Adipose tissue (tissue), 3 donors: ENCODE data around the gene FRAS1. TPM values are rescaled to one million over a fixed set of nuclear protein-coding genes. Genes with fewer than 3 reads are reported as not detected.
"Not testable (repeated sequence)": the region's sequence is repeated elsewhere in the genome, so short reads cannot be mapped to it uniquely, and the experiment has no call there.

Experiments
- H3K27ac ChIP-seq: one replicate; pipeline ENCODE4 v1.5.1; 2013; ENCODE audit warnings: low read depth, low read length
- WGBS, 3 donors: extraction: QIAGEN DNeasy Blood & Tissue Kit; methylation state at CpG; one replicate each; pipeline ENCODE4 v1.1.7; 2013; 5-methylcytosine and 5-hydroxymethylcytosine counted together
- polyA plus RNA-seq, 3 donors: library from polyadenylated mRNA; stranded (reverse); fragments of 200-250 nt; gene quantifications; one replicate each; pipeline ENCODE4 v1.2.3, GENCODE V29; 2013
- donor health status: healthy with polysubstance abuse.
- donor health status: Bipolar disorder and iron deficiency.
- donor health status: healthy.

The FRAS1 gene
- polyA plus RNA-seq, 3 donors: 0.34 to 2.3 (median 0.48) TPM

DNA sequence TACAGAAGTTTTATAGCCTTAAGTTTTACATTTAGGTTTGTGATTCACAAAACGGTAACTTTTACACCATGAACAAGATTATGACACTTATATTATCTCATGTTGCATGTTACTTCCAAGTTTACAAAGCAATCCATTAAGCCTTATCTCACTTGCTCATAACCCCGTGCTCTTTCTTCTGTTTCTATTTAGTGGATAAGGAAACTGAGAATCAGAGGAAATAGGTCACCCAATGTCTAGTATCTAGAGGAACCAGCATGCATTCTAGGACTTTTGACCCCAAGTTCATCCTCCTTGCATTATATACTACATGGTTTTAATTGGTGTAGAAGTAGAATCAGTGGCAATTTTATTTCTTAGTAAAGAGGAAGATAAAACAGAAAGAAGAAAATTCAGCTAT lies 427.5 kb downstream of the FRAS1 start:
- H3K27ac ChIP-seq: no peak overlapping the region
- WGBS, 3 donors: 12 to 29% (median 15%) methylated on average over 2 of the region's 2 CpGs

DNA sequence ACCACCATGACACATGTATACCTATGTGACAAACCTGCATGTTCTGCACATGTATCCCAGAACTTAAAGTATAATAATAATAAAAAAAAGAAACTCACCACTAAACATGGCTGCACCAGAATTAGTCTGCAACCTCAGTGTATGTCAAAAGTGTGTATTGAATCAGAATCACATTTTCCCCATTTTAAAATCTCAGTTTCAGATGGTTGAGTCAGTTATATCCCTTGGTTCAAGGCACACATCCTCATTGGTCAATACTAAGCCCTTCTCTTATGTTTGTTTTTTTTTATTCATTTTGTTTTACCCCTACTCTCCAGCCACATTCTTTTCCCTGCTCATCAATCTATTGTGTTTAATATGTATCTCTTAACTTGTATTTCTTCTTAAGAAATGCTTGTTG lies 436.6 kb downstream of the FRAS1 start:
- no peak overlapping the region for H3K27ac ChIP-seq

DNA sequence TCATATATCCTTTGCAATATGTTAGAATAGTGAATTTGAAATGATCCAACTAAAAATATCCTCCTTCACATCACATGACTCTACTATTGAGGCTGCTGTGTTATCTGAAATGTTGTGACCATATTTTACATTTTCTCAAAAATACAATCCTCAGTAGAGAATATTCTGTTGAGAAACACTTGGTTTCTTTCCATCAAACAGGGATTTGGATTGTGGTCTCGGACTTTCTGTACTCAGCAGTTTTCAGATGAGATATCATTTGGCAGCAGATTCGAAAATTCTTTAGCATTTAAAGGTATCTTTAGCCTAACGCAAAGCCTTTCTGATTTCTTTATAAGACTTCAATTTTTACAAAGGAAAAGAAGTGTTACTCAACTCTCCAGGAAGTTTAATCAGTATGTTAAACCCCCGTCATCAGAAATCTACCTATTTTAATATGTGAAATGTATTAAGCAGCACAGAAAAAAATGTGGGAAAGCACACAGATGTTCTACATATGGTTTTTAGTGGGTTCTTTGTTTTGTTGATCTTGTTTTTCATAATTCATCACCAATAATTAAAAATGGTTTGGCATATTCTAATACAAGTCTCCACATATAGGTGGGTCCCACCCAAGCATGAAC lies 439.0 kb downstream of the FRAS1 start:
- WGBS, 3 donors: 35 to 56% (median 54%) methylated on average over 4 of the region's 4 CpGs
- H3K27ac ChIP-seq: no peak overlapping the region

- H3K27ac ChIP-seq: not testable (repeated sequence)
- 69 to 78% (median 75%) methylated on average over 10 of the region's 10 CpGs for WGBS, 3 donors
Measured at GRCh38 chr4:78506260-78506659, 449.1 kb downstream of the FRAS1 start.

DNA sequence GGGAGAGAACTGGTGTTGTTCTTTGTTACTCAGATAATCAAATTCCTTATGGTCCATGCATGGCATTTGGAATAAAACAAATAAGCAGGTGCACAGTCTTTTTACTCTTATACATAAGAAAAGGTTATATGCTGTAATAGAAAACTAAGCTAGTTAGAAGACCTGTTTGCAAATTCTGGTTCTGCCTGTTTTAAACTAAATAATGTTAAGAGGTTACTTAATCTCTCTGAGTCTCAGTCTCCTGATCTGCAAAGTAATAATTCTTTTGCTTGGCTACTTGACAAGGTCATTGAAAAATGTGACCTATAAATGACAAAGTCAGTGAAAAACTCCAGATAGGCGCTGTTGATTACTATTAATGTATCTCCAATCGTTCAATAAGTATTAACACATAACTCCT lies 451.9 kb downstream of the FRAS1 start:
- 32 to 79% (median 73%) methylated on average over 2 of the region's 2 CpGs for WGBS, 3 donors
- no peak overlapping the region for H3K27ac ChIP-seq

DNA sequence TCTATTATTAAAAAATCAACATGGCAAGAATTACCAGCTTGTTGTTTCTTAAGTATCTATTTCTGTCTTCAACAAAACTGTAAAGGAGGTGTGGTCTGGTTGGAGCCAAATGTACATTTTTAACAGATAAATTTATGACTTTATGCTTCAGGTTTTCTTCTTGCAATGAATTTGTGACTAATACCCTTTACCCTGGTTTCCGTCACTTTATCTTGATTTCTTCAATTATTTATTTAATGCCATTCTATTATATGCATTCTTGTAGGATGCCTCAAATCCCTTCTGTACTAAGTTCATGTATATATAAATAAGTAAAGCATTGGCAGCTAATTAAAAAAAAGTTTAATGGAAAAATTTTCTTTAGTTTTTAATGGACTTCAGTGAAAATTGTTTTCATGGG lies 453.0 kb downstream of the FRAS1 start:
- H3K27ac ChIP-seq: no peak overlapping the region
- WGBS, 3 donors: 73 to 93% (median 89%) methylated on average over 1 of the region's 1 CpG

DNA sequence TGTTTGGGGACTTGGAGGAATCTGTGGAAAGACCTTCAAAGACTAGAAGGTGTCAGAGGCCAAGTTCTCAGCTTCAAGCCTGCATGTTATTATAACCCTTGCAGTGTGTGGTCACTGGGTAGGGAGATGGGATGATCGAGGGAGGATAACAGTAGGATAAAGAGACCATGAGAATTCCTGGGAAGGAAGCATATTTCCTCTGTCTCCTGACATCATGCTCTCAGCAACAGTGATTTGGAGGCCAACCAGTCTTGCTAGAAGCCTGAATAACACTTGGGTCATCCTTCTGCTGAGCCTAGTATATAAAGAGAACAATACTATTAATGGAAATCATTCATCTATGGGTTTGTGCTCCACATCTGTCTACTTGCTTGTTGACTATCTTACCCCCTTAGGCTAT lies 453.6 kb downstream of the FRAS1 start:
- H3K27ac ChIP-seq: no peak overlapping the region
- 39 to 83% (median 70%) methylated on average over 1 of the region's 1 CpG for WGBS, 3 donors

DNA sequence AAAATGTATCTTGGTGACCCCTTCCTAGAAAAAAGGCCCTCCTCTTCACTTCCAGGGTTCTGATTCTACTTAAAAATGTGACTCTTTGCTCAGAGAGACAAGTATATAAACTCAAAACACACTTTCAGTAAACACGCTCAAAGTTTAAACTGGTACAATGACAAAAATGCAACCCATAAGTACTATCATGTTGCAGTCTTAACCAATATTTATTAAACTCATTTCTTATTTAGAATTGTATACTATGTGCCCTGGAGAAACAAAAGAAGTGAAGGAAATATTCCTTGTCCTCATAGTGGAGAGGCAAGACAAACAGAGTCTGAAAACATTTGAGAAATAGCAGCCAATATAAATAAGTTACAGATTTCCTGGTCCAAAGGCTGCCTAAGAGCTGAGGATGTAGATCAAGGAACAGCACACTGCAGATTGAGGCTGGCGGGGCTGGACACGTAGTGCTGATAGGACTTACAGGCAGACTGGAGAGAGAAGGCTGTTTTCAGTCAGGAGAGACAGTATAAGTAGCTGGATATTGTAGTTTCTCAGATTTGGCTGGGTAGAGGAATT lies 455.3 kb downstream of the FRAS1 start:
- WGBS, 3 donors: 46 to 90% (median 86%) methylated on average over 3 of the region's 3 CpGs
- no peak overlapping the region for H3K27ac ChIP-seq

GRCh38 chr4:78513411-78513975 lies 456.4 kb downstream of the FRAS1 start:
- WGBS, 3 donors: 81 to 90% (median 89%) methylated on average over 3 of the region's 3 CpGs
- H3K27ac ChIP-seq: no peak overlapping the region

DNA sequence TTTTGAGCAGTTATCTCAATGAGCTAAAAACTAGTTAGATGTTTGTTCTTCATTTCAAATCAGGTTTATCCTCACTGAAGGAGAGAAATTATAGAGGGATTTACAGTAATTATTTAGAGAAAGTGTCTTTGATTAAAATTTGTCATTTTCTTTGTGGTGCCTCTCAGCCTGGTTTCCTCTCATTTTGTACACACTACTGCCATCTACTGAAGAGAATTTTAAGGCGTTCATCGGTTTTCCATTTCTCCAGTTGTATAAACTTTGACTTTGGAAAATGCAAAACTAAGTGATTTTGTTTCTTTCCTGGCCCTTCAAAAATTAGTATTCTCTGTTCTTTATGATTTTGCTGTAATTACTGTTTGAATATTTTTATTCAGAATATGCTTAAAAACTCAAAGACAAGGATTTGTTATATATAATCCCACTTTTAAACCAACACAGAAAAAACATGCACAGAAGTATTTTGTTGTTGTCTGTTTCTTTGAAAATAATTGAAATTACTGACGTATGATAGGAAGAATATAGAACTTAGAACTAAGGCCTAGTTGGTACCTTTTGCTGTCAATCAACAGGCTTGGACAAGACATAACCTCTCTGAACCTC lies 460.0 kb downstream of the FRAS1 start:
- H3K27ac ChIP-seq: no peak overlapping the region
- WGBS, 3 donors: 17 to 22% (median 22%) methylated on average over 3 of the region's 3 CpGs

DNA sequence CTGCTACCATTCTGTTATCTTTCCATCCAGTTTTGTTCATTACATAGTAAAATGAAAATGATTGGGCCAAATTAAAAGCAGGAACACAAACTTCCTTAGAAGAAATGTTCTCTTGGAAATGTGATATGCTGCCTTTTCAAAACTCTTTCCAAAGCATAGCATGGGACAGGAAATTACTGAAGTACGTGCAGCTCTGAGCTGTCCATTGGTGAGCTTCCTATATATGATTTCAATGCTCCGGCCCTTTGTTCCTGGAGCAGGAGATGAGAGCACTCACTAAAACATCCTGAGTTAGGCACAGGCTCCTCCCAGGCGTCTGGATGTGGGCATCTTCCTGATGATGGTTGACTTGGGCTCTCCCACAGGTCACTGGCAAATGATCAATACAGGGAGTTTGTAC lies 461.4 kb downstream of the FRAS1 start:
- H3K27ac ChIP-seq: no peak overlapping the region
- whole genome bisulfite sequencing, 3 donors: 45 to 71% (median 61%) methylated on average over 3 of the region's 3 CpGs

DNA sequence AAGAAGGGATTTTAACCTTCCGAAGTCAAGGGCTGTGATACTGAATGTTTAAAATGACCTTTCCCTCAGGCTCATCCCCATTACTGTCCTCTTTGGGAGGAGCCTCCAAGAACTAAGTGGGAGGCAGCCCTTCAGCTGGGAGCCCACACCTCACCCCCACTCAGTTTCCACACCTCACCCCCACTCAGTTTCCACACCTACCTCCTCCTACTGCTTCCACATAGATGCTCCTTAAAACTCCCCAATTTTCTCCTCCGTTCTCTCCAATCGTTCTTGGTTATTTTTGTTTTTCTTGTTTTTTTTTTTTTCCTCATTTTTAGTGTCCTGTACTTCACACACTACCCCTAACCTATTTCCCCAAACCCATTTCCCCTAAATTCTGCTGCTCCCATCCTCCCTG lies 462.8 kb downstream of the FRAS1 start:
- H3K27ac ChIP-seq: no peak overlapping the region
- 81 to 86% (median 86%) methylated on average over 3 of the region's 3 CpGs for WGBS, 3 donors

DNA sequence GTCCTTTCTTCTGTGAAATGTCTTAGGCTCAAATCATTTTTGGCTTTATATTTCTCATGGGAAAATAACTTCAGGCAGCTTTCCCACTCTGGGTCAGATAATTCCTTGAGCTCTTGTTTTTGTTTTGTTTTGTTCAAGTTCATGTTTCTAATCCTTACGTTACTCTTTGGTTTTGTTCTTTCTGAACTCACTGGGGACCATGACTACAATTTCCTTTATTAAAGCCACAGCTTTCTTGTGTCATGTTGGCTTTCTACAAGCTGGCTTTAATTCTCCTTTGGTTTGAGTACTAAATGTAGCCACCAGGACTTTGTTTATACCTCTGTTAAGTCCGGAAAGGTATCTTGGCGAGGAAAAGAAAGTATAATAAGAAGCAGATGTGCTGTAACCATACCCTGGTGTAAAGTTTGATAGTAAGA lies 463.7 kb downstream of the FRAS1 start:
- WGBS, 3 donors: 33 to 74% (median 39%) methylated on average over 3 of the region's 3 CpGs
- H3K27ac ChIP-seq: no peak overlapping the region

- WGBS, 3 donors: 0 to 97% (median 90%) methylated on average over 1 of the region's 1 CpG
- no peak overlapping the region for H3K27ac ChIP-seq
Measured at GRCh38 chr4:78524009-78524408, 466.9 kb downstream of the FRAS1 start.

GRCh38 chr4:78525559-78525958 lies 468.4 kb downstream of the FRAS1 start:
- no peak overlapping the region for H3K27ac ChIP-seq
- 74 to 81% (median 77%) methylated on average over 3 of the region's 3 CpGs for WGBS, 3 donors

- 93 to 97% (median 96%) methylated on average over 1 of the region's 1 CpG for WGBS, 3 donors
- no peak overlapping the region for H3K27ac ChIP-seq
Measured at GRCh38 chr4:78527103-78527502, 470.0 kb downstream of the FRAS1 start.

DNA sequence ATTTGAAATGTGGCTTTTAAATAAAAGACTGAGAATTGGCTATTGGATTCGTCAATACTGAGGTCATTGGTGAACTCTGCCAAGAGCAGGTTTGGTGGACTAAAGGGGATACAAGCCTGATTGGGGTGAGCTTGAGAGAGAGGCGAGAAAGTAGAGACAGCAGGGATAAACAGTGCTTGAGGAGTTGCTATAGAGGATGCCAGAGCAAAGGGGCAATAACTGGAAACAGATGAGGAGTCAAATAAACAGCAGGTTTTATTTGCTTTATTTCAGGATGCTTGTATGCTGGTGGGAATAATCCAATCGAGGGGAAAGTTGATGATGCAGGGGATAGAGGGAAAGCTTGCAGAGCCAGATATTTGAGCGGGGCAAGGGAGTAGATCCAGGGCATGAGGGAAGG lies 470.4 kb downstream of the FRAS1 start:
- no peak overlapping the region for H3K27ac ChIP-seq
- WGBS, 3 donors: 83 to 92% (median 84%) methylated on average over 4 of the region's 4 CpGs

GRCh38 chr4:78528327-78528726 lies 471.2 kb downstream of the FRAS1 start:
- no peak overlapping the region for H3K27ac ChIP-seq
- WGBS, 3 donors: 47 to 95% (median 81%) methylated on average over 3 of the region's 3 CpGs

GRCh38 chr4:78529569-78530209 lies 472.6 kb downstream of the FRAS1 start:
- H3K27ac ChIP-seq: no peak overlapping the region
- WGBS, 3 donors: 80 to 91% (median 84%) methylated on average over 2 of the region's 2 CpGs
